HepG2 (cell line): ENCODE measurements around the gene DISP1. TPM values are rescaled to one million over a fixed set of nuclear protein-coding genes. Genes with fewer than 3 reads are reported as not detected.

Experiments
- ISL2 ChIP-seq: sonication (generic); formaldehyde crosslinking; IDR thresholded peaks from 2 replicates; pipeline ENCODE4 v1.5.0; 2020; ENCODE audit warnings: missing genetic modification reagents
- MZF1 ChIP-seq: sonication (generic); formaldehyde crosslinking; IDR thresholded peaks from 2 replicates; pipeline ENCODE4 v1.8.1; 2023; ENCODE audit warnings: mild to moderate bottlenecking, missing genetic modification reagents, borderline replicate concordance
- PRDM10 ChIP-seq: sonication (generic); formaldehyde crosslinking; IDR thresholded peaks from 2 replicates; pipeline ENCODE4 v1.4.0; 2020; ENCODE audit warnings: low read depth, missing genetic modification reagents
- RELA ChIP-seq: sonication (generic); formaldehyde crosslinking; IDR thresholded peaks from 2 replicates; pipeline ENCODE4 v1.4.0; 2020; ENCODE audit warnings: missing genetic modification reagents
- SRF ChIP-seq: IDR thresholded peaks from 2 replicates; pipeline ENCODE4 v1.6.1; 2011; ENCODE audit warnings: mild to moderate bottlenecking, low read depth, low read length, moderate library complexity
- ZFYVE20 ChIP-seq: sonication (generic); formaldehyde crosslinking; IDR thresholded peaks from 2 replicates; pipeline ENCODE4 v1.8.0; 2023; ENCODE audit warnings: low read depth, mild to moderate bottlenecking, moderate library complexity, missing genetic modification reagents, borderline replicate concordance
- ZNF383 ChIP-seq: sonication (generic); formaldehyde crosslinking; IDR thresholded peaks from 2 replicates; pipeline ENCODE4 v1.4.0; 2020; ENCODE audit warnings: missing genetic modification reagents, mild to moderate bottlenecking, borderline replicate concordance
- ZNF432 ChIP-seq: sonication (generic); formaldehyde crosslinking; IDR thresholded peaks from 2 replicates; pipeline ENCODE4 v1.5.0; 2020; ENCODE audit warnings: missing genetic modification reagents, mild to moderate bottlenecking, borderline replicate concordance
- ZNF792 ChIP-seq: IDR thresholded peaks from 2 replicates; pipeline ENCODE4 v1.6.1; 2016
- polyA plus RNA-seq, 8 experiments: library from polyadenylated mRNA; depleted of rRNA in 3 of 8; stranded (reverse) in 7 of 8; unstranded in 1 of 8; fragments of >200 nt; fragmentation: Illumina TruSeq in 4 of 8; extraction: Trizol in 4 of 8; gene quantifications; 2 replicates each; pipeline versions ENCODE4 v1.2.1 to v1.2.3, GENCODE V29; 2011 to 2016; ENCODE audit warnings: low read depth in 4 of 8, missing spikeins in 1 of 8, mixed read lengths in 1 of 8; ENCODE audit not compliant: insufficient read depth in 1 of 8
- total RNA-seq, 5 experiments: library from RNA; depleted of rRNA; stranded (reverse); fragments of >200 nt; fragmentation: Illumina TruSeq; extraction: Trizol; gene quantifications; 2 replicates each; pipeline ENCODE4 v1.2.3, GENCODE V29; 2016; ENCODE audit warnings: low read depth in 1 of 5
- TF ChIP-seq, protein P1 (sequence below): sonication (generic); formaldehyde crosslinking; conservative IDR thresholded peaks from 2 replicates; pipeline ENCODE4 v1.8.0; 2022; ENCODE audit warnings: low read depth, missing genetic modification reagents
- TF ChIP-seq, protein P2 (sequence below): sonication (generic); formaldehyde crosslinking; IDR thresholded peaks from 2 replicates; pipeline ENCODE4 v1.5.0; 2020; ENCODE audit warnings: mild to moderate bottlenecking, missing genetic modification reagents, borderline replicate concordance
- TF ChIP-seq, protein P3 (sequence below): sonication (generic); formaldehyde crosslinking; IDR thresholded peaks from 2 replicates; pipeline ENCODE4 v1.5.0; 2020; ENCODE audit warnings: mild to moderate bottlenecking, missing genetic modification reagents

Gene DISP1
- total and polyA plus RNA-seq, 2 of the 13 experiments (the other 11 are each of a cell fraction or from before 2014, with no cell fraction given): 1.9 to 2.0 TPM

DNA sequence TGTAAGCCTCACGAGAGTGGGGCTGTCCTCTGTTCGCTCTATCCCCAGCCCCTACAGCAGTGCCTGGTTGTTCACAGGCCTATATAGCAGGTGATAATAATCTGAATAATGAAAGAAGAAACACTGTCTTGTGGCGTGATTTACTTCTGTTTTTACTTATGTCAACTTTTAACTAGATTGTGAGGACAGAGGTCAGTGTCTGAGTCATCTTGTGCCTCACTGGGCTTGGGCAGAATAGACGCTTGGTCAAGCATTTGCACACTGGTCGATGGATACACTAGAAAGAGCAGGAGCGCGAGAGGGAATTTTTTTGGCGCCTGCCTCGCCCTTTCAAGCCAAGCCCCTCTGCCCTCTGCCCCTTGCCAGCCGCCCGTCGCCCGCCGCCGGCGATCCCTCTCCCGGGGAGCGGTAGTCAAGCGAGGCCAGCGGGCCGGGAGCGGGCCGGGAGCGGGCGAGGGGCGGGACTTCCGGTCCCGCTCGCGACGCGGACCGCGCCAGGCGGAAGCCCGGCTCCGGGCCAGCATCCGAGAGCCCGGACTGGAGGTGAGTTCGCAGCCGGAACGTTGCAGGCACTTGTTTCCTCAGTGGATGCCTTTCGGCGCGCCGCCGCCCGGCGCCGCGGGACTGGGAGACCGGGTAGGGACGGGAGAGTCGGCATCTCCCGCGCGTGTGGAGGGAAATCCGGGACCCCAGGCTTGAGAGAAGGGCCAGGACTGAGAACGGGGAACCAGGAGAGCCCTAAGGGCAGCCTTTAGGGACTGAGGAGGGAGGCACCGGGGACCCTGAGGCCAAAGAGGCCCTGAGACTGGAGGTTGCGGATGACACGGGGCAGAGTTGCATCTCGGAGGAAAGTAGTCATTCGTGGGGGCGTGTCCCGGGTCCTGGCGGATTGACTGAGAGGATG lies at the start of gene DISP1 (continued):
- TF ChIP-seq ZFYVE20 (no peak), ISL2 (CRISPR knock-in tag) (peak; percentile 50; the same call in 1 of the 2 replicates), SRF (no peak), PRDM10 (CRISPR knock-in tag) (no peak), RELA (CRISPR knock-in tag) (no peak), ZNF792 (CRISPR knock-in tag) (peak; percentile 52; the same call in 1 of the 2 replicates), ZNF432 (no peak), MZF1 (CRISPR knock-in tag) (no peak), ZNF383 (no peak)
- TF ChIP-seq, protein P1, sequence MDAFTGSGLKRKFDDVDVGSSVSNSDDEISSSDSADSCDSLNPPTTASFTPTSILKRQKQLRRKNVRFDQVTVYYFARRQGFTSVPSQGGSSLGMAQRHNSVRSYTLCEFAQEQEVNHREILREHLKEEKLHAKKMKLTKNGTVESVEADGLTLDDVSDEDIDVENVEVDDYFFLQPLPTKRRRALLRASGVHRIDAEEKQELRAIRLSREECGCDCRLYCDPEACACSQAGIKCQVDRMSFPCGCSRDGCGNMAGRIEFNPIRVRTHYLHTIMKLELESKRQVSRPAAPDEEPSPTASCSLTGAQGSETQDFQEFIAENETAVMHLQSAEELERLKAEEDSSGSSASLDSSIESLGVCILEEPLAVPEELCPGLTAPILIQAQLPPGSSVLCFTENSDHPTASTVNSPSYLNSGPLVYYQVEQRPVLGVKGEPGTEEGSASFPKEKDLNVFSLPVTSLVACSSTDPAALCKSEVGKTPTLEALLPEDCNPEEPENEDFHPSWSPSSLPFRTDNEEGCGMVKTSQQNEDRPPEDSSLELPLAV (CRISPR knock-in tag): no peak
- TF ChIP-seq, protein P2, sequence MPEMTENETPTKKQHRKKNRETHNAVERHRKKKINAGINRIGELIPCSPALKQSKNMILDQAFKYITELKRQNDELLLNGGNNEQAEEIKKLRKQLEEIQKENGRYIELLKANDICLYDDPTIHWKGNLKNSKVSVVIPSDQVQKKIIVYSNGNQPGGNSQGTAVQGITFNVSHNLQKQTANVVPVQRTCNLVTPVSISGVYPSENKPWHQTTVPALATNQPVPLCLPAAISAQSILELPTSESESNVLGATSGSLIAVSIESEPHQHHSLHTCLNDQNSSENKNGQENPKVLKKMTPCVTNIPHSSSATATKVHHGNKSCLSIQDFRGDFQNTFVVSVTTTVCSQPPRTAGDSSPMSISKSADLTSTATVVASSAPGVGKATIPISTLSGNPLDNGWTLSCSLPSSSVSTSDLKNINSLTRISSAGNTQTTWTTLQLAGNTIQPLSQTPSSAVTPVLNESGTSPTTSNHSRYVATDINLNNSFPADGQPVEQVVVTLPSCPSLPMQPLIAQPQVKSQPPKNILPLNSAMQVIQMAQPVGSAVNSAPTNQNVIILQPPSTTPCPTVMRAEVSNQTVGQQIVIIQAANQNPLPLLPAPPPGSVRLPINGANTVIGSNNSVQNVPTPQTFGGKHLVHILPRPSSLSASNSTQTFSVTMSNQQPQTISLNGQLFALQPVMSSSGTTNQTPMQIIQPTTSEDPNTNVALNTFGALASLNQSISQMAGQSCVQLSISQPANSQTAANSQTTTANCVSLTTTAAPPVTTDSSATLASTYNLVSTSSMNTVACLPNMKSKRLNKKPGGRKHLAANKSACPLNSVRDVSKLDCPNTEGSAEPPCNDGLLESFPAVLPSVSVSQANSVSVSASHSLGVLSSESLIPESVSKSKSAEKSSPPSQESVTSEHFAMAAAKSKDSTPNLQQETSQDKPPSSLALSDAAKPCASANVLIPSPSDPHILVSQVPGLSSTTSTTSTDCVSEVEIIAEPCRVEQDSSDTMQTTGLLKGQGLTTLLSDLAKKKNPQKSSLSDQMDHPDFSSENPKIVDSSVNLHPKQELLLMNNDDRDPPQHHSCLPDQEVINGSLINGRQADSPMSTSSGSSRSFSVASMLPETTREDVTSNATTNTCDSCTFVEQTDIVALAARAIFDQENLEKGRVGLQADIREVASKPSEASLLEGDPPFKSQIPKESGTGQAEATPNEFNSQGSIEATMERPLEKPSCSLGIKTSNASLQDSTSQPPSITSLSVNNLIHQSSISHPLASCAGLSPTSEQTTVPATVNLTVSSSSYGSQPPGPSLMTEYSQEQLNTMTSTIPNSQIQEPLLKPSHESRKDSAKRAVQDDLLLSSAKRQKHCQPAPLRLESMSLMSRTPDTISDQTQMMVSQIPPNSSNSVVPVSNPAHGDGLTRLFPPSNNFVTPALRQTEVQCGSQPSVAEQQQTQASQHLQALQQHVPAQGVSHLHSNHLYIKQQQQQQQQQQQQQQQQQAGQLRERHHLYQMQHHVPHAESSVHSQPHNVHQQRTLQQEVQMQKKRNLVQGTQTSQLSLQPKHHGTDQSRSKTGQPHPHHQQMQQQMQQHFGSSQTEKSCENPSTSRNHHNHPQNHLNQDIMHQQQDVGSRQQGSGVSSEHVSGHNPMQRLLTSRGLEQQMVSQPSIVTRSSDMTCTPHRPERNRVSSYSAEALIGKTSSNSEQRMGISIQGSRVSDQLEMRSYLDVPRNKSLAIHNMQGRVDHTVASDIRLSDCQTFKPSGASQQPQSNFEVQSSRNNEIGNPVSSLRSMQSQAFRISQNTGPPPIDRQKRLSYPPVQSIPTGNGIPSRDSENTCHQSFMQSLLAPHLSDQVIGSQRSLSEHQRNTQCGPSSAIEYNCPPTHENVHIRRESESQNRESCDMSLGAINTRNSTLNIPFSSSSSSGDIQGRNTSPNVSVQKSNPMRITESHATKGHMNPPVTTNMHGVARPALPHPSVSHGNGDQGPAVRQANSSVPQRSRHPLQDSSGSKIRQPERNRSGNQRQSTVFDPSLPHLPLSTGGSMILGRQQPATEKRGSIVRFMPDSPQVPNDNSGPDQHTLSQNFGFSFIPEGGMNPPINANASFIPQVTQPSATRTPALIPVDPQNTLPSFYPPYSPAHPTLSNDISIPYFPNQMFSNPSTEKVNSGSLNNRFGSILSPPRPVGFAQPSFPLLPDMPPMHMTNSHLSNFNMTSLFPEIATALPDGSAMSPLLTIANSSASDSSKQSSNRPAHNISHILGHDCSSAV (CRISPR knock-in tag): 0 out of 2 replicates have a peak, but pooled peaks have one; percentile 44
- TF ChIP-seq, protein P3, sequence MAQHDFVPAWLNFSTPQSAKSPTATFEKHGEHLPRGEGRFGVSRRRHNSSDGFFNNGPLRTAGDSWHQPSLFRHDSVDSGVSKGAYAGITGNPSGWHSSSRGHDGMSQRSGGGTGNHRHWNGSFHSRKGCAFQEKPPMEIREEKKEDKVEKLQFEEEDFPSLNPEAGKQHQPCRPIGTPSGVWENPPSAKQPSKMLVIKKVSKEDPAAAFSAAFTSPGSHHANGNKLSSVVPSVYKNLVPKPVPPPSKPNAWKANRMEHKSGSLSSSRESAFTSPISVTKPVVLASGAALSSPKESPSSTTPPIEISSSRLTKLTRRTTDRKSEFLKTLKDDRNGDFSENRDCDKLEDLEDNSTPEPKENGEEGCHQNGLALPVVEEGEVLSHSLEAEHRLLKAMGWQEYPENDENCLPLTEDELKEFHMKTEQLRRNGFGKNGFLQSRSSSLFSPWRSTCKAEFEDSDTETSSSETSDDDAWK: no peak
